ENCODE results near the gene PRM3.

PRM3 gene

DNA sequence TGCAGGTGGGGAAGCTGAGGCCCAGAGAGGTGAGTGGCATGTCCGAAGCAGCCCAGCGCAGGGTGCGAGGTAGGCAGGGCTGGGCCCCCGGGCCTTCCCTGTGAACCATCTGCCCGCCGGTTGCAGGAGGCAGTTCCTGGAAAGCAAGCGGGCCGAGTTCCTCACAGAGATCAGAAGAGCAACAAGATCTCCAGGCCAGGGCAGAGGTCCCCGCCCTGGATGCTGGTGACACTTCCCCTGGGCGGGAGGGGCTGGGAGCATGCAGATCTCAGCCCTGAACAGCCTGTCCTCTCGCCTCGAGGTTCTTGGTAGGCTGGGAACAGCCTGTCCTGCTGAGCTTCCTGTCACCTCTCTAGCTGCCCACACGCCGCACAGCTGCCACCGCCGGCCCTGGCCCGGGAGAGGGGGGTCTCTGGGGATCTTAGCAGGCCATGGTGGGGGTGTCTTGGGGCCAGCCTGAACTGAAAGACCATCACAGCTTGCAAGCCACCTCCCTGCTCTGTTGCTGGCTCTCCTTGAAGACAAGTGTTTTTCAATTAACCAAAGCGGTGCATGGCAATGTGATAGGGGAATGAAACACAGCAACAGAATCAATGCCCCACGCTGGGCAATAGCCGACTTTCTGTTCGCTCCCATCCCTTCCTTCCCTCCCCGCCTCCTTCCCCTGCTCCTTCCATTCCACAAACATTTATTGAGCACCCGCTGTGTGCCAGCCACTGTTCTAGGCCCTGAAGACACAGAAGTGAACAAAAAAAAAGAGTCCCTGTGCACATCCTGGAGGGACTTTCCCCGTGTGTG is 49.1 kb downstream of the PRM3 start:
- TF ChIP-seq CTCF (conservative IDR thresholded peaks at IDR 0.05; ENCODE audit: low read depth) = no peak
- H3K27ac ChIP-seq = no peak overlapping the region
- ChIA-PET POLR2A (ENCODE audit: low non-redundant PET) (no interaction called here), CTCF (no interaction called here)
- no peak for DNase-seq (ENCODE audit: low spot score)
